SK-N-SH (cell line): Measurements from ENCODE around the gene UMOD. TPM values are rescaled to one million over a fixed set of nuclear protein-coding genes. Genes with fewer than 3 reads are reported as not detected.

Experiments
- CTCF ChIA-PET: fragments of 300-600, 350-600 bp; formaldehyde crosslinking; extraction: SDS; loops from one replicate; lab custom pipeline; 2021; lab: Yijun Ruan, JAX
- POLR2A ChIA-PET: fragments of 350-600 bp; sonication (Branson Sonifier 250); formaldehyde crosslinking; extraction: SDS; loops from one replicate; lab custom pipeline; 2020; ENCODE audit warnings: antibody characterized with exemption, inconsistent platforms; lab: Yijun Ruan, JAX
- DNase-seq: peaks from one replicate; pipeline ENCODE4 v3.0.0; 2012
- H2AFZ ChIP-seq: fragments of 200-600 bp; sonication (generic); 2 replicates; pipeline ENCODE4 v1.8.1; 2016; ENCODE audit warnings: antibody characterized with exemption, mild to moderate bottlenecking, low read depth
- H3F3A ChIP-seq: fragments of 200-600 bp; sonication (generic); replicated peaks from 2 replicates; pipeline ENCODE3; 2016; ENCODE audit warnings: antibody characterized with exemption, mild to moderate bottlenecking; ENCODE audit not compliant: insufficient read depth
- H3K27ac ChIP-seq, 2 experiments: fragments of 200-500 bp in 1 of 2; fragments of 200-600 bp in 1 of 2; sonication (Bioruptor generic) in 1 of 2; sonication (generic), shearing (Covaris generic) in 1 of 2; 2 replicates each; pipeline versions ENCODE4 v1.5.1 to v1.6.1; 2014 to 2016; ENCODE audit warnings: low read depth in 2 of 2, inconsistent platforms in 1 of 2, low read length in 1 of 2, mild to moderate bottlenecking in 1 of 2, mixed read lengths in 1 of 2
- H3K27me3 ChIP-seq: fragments of 200-600 bp; sonication (generic), shearing (Covaris generic); 2 replicates; pipeline ENCODE4 v1.6.1; 2016; ENCODE audit warnings: mixed run types; ENCODE audit not compliant: insufficient read depth
- H3K36me3 ChIP-seq, 2 experiments: fragments of 200-500 bp in 1 of 2; fragments of 200-600 bp in 1 of 2; sonication (Bioruptor generic) in 1 of 2; sonication (generic) in 1 of 2; replicated peaks in 1 of 2; 2 replicates each; pipeline versions ENCODE3 to v1.5.1; 2014 to 2016; ENCODE audit warnings: low read length in 1 of 2, mild to moderate bottlenecking in 1 of 2; ENCODE audit not compliant: insufficient read depth in 2 of 2, control insufficient read depth in 1 of 2
- H3K4me1 ChIP-seq, 2 experiments: fragments of 200-500 bp in 1 of 2; fragments of 200-600 bp in 1 of 2; sonication (Bioruptor generic) in 1 of 2; sonication (generic), shearing (Covaris generic) in 1 of 2; 2 replicates each; pipeline versions ENCODE4 v1.5.1 to v1.6.1; 2014 to 2016; ENCODE audit warnings: low read depth in 1 of 2, low read length in 1 of 2, mixed run types in 1 of 2; ENCODE audit not compliant: insufficient read depth in 2 of 2, control insufficient read depth in 1 of 2
- H3K4me2 ChIP-seq: fragments of 200-600 bp; sonication (generic), shearing (Covaris generic); 2 replicates; pipeline ENCODE4 v1.6.1; 2017; ENCODE audit warnings: mixed run types
- H3K4me3 ChIP-seq, 2 experiments: fragments of 200-500 bp in 1 of 2; fragments of 200-600 bp in 1 of 2; sonication (Bioruptor generic) in 1 of 2; sonication (generic), shearing (Covaris generic) in 1 of 2; 2 replicates each; pipeline versions ENCODE4 v1.5.1 to v1.8.1; 2014 to 2016; ENCODE audit warnings: low read depth in 2 of 2, inconsistent platforms in 1 of 2, low read length in 1 of 2, mild to moderate bottlenecking in 1 of 2, mixed read lengths in 1 of 2, moderate library complexity in 1 of 2
- H3K79me2 ChIP-seq: fragments of 200-600 bp; sonication (generic); 2 replicates; pipeline ENCODE4 v1.8.1; 2017; ENCODE audit warnings: mild to moderate bottlenecking; ENCODE audit not compliant: insufficient read depth
- H3K9ac ChIP-seq: fragments of 200-600 bp; sonication (generic); 2 replicates; pipeline ENCODE4 v1.6.1; 2017; ENCODE audit warnings: mixed run types
- H3K9me2 ChIP-seq: fragments of 200-600 bp; sonication (generic); 2 replicates; pipeline ENCODE4 v1.6.1; 2017; ENCODE audit warnings: mixed run types
- H3K9me3 ChIP-seq: fragments of 200-600 bp; sonication (generic); 2 replicates; pipeline ENCODE4 v1.6.1; 2017; ENCODE audit warnings: mixed run types, mild to moderate bottlenecking, moderate library complexity
- H4K20me1 ChIP-seq: fragments of 200-600 bp; sonication (generic); 2 replicates; pipeline ENCODE4 v1.6.1; 2017; ENCODE audit warnings: mild to moderate bottlenecking, mixed run types; ENCODE audit not compliant: insufficient read depth
- ELF1 ChIP-seq: IDR thresholded peaks from 2 replicates; pipeline ENCODE4 v1.4.0; 2012
- EP300 ChIP-seq, 2 experiments: IDR thresholded peaks; 2 replicates each; pipeline versions ENCODE4 v1.4.0 to v1.6.1; 2012; ENCODE audit warnings: borderline replicate concordance in 1 of 2, low read depth in 1 of 2, low read length in 1 of 2
- EZH2phosphoT487 ChIP-seq: fragments of 200-600 bp; sonication (generic); IDR thresholded peaks from 2 replicates; pipeline ENCODE4 v1.6.1; 2017; ENCODE audit warnings: low read depth, mixed run types, mild to moderate bottlenecking, antibody characterized with exemption, moderate library complexity, borderline replicate concordance
- GABPA ChIP-seq: IDR thresholded peaks from 2 replicates; pipeline ENCODE4 v1.4.0; 2012; ENCODE audit warnings: low read depth, mild to moderate bottlenecking
- MAX ChIP-seq: IDR thresholded peaks from 2 replicates; pipeline ENCODE4 v1.4.0; 2012; ENCODE audit warnings: low read depth
- MXI1 ChIP-seq: IDR thresholded peaks from 2 replicates; pipeline ENCODE4 v1.6.1; 2012; ENCODE audit warnings: mild to moderate bottlenecking, low read depth, low read length, improper control_type of control experiment
- NFIC ChIP-seq: IDR thresholded peaks from 2 replicates; pipeline ENCODE4 v1.4.0; 2012; ENCODE audit warnings: borderline replicate concordance
- PBX3 ChIP-seq: IDR thresholded peaks from 2 replicates; pipeline ENCODE4; 2012
- POLR2AphosphoS5 ChIP-seq: IDR thresholded peaks from 2 replicates; pipeline ENCODE4 v1.6.1; 2012; ENCODE audit warnings: low read depth, low read length
- RAD21 ChIP-seq: IDR thresholded peaks from 2 replicates; pipeline ENCODE4 v1.6.1; 2012; ENCODE audit warnings: mild to moderate bottlenecking, low read length
- RCOR1 ChIP-seq: fragments of 150-350 bp; IDR thresholded peaks from 2 replicates; pipeline ENCODE4 v1.6.1; 2017; ENCODE audit warnings: antibody characterized with exemption, low read length
- REST ChIP-seq: IDR thresholded peaks from 2 replicates; pipeline ENCODE4 v1.6.1; 2012; ENCODE audit warnings: mild to moderate bottlenecking, low read depth, low read length, moderate library complexity
- TAF1 ChIP-seq: IDR thresholded peaks from 2 replicates; pipeline ENCODE4 v1.6.1; 2012; ENCODE audit warnings: low read depth, mild to moderate bottlenecking, low read length, moderate library complexity, borderline replicate concordance
- USF1 ChIP-seq: IDR thresholded peaks from 2 replicates; pipeline ENCODE4 v1.4.0; 2012; ENCODE audit warnings: low read depth, borderline replicate concordance
- ZBTB33 ChIP-seq: IDR thresholded peaks from 2 replicates; pipeline ENCODE4 v1.4.0; 2012; ENCODE audit warnings: low read depth, borderline replicate concordance
- WGBS: methylation state at CpG from one replicate; pipeline ENCODE4 v1.1.6; 2017; ENCODE audit warnings: low lambda C conversion rate; 5-methylcytosine and 5-hydroxymethylcytosine counted together
- polyA plus RNA-seq, 3 experiments: library from polyadenylated mRNA; depleted of rRNA; stranded (reverse); fragments of >200 nt; gene quantifications; 2 replicates each; pipeline ENCODE4 v1.2.3, GENCODE V29; 2012

UMOD gene
- polyA plus RNA-seq, 1 of the 3 experiments (the other 2 are of a cell fraction) = not detected

GRCh38 chr16:20289571-20289970 lies 62.9 kb downstream of the UMOD start:
- POLR2A ChIA-PET = no interaction called here
- 13% methylated on average over 3 of the region's 3 CpGs for WGBS

More at GRCh38 chr16:20289571-20289970, 62.9 kb downstream of the UMOD start:
- CTCF ChIA-PET = interaction anchor here (5.2 to 15.8 kb wide), 2 partner anchors 12 to 384 kb away, joined by 43 to 473 read pairs; no protein-coding TSS in a partner anchor
- no peak for TF ChIP-seq PBX3
- no peak for TF ChIP-seq TAF1
- no peak for TF ChIP-seq NFIC
- no peak for TF ChIP-seq RAD21
- no peak for TF ChIP-seq EP300 (IDR thresholded peaks at IDR 0.05; ENCODE audit: borderline replicate concordance in 1 of 2, low read depth in 1 of 2, low read length in 1 of 2)
- no peak for TF ChIP-seq MAX
- TF ChIP-seq USF1 = no peak
- TF ChIP-seq GABPA = no peak
- TF ChIP-seq ZBTB33 = no peak
- no peak for TF ChIP-seq RCOR1
- TF ChIP-seq REST = no peak
- no peak for TF ChIP-seq EZH2phosphoT487
- TF ChIP-seq POLR2AphosphoS5 = no peak
- no peak for TF ChIP-seq MXI1
- no peak for TF ChIP-seq ELF1
- H3K9me3 ChIP-seq = no peaks in the 10 kb centered on the region
- H3F3A ChIP-seq = no peaks in the 10 kb centered on the region
- no peak overlapping the region for H3K27ac ChIP-seq
- H3K4me3 ChIP-seq = no peak overlapping the region
- no peak overlapping the region for H3K4me2 ChIP-seq
- H3K9ac ChIP-seq = no peak overlapping the region
- H2AFZ ChIP-seq = no peak overlapping the region
- no peaks in the 10 kb centered on the region for H3K9me2 ChIP-seq
- H3K27me3 ChIP-seq = no peaks in the 10 kb centered on the region
- DNase-seq = no peak
- no peaks in the 10 kb centered on the region; a peak in 1 of 4 replicates for H3K4me1 ChIP-seq
- no peaks in the 10 kb centered on the region for H4K20me1 ChIP-seq
- H3K79me2 ChIP-seq = no peaks in the 10 kb centered on the region
- no peaks in the 10 kb centered on the region for H3K36me3 ChIP-seq
